Choroid plexus epithelial cell (primary cell): Measurements from ENCODE around the gene RIN3.

Source experiments
- DNase-seq: peaks from one replicate; pipeline ENCODE4 v3.0.0-alpha.2; 2010; ENCODE audit warnings: low read depth
- H3K4me3 ChIP-seq: 2 replicates; pipeline ENCODE4 v1.5.1; 2011; ENCODE audit warnings: low read depth, mild to moderate bottlenecking, control low read depth, low read length, moderate library complexity
- TF ChIP-seq, protein P1 (sequence below): conservative IDR thresholded peaks from 2 replicates; pipeline ENCODE4 v1.5.1; 2011; ENCODE audit warnings: low read depth, mild to moderate bottlenecking, control low read depth, inconsistent platforms, low read length, moderate library complexity

RIN3 gene

DNA sequence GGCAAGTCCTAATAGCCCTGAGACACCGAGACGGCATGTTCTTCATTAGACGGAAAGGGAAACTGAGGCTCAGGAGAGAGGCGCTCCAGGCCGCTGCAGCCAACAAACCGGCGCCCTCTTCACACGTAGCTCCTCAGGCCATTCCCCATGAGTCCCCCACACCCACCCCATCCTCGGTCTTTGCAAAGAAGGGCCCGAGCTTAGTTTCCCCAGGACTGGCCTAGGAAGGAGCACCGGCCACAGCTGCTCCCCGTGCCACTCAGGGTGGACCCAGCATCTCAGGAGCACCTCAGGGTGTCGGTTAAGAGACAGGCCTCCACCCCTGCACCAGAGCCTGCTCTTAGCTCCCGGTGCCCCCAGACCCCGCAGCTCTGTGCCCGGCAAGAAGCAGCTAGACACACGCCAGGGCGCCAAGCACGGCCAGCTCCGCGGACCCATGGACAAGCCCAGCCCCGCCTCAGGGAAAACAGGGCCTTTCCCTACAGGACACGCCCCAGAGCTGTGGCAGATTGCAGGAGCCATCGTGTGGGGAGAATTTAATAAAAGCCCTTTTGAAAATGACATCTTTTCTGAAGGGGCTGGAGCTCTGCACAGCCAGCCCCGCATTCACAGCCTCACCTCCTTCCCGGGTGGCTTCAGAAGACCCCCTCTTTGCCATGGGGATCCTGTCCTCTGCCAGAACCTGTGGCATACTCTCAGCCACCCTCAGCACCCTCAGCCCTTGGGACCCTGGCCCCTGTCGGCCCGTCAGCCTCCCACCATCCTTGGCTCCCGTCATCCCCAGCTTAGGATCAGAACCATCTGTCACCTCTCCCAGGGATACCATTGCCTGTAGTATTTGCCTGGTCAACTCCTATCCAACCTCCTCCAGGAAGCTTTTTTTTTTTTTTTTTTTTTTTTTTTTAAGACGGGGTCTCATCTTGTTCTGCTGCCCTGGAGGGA, 175.1 kb downstream of the RIN3 start:
- DNase-seq = no peak
- TF ChIP-seq, protein P1, sequence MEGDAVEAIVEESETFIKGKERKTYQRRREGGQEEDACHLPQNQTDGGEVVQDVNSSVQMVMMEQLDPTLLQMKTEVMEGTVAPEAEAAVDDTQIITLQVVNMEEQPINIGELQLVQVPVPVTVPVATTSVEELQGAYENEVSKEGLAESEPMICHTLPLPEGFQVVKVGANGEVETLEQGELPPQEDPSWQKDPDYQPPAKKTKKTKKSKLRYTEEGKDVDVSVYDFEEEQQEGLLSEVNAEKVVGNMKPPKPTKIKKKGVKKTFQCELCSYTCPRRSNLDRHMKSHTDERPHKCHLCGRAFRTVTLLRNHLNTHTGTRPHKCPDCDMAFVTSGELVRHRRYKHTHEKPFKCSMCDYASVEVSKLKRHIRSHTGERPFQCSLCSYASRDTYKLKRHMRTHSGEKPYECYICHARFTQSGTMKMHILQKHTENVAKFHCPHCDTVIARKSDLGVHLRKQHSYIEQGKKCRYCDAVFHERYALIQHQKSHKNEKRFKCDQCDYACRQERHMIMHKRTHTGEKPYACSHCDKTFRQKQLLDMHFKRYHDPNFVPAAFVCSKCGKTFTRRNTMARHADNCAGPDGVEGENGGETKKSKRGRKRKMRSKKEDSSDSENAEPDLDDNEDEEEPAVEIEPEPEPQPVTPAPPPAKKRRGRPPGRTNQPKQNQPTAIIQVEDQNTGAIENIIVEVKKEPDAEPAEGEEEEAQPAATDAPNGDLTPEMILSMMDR = no peak
- H3K4me3 ChIP-seq = no peak overlapping the region

DNA sequence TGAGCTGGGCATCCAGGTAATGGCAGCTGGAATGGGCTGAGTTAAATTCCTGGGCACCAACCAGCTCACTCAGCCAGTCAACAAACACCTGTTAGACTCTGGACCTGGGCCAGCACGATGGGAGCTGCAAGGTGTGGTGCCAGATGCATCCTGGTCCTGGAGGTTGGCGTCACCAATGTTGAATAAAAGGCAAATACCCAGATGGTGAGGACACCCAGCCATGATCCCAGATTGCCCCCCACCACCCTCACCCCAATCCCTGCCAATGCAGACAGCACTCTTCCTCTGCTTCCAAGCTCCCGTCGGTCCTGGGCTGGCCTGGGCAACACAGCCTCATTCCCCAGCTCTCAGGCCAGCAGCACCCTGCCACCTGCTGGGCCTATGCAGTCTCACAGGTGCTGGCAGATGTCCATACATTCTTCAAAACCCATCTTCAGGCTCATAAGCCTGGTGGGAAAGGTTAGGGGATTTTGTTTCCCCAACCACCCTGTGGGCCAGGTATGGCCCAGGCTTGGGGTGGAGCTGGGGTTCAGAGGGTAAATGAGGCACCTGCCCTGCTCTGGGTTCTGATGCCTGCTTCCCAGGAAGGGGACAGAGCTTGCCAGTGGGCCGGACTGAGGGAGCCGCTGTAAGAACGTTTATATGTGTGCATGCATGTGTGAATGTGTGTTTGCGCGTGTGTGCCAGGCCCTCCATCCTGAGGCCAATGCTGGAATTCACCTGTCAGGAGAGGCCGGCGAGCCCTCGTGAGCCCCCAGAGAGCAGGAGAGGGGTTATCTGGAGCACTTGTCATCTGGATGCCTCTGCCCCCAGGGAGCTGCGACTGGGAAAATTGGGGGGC, 176.8 kb downstream of the RIN3 start:
- TF ChIP-seq, protein P1 = peak; percentile 76
- DNase-seq = peak; percentile 83
- H3K4me3 ChIP-seq = no peak overlapping the region

DNA sequence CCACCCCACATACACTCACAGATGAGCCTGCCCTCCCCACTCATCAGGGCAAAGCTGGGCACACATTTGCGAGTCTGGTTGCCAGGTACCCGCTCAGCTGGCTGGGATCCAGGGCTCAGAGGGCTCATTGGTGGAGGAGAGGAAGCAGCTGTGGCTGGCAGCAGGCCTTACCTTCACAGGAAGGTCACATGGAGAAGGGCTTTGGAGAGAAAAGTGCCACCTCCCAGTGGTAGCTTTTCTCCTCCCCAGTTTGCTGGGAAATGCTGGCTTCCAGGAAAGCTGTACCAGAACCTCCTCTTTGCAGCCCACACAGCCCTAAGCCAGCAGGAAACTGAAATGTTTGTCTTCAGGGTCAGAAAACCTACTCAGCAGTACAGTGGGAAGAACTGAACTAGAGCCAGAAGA, 179.2 kb downstream of the RIN3 start:
- no peak overlapping the region for H3K4me3 ChIP-seq
- DNase-seq = peak; percentile 65
- TF ChIP-seq, protein P1 = no peak

DNA sequence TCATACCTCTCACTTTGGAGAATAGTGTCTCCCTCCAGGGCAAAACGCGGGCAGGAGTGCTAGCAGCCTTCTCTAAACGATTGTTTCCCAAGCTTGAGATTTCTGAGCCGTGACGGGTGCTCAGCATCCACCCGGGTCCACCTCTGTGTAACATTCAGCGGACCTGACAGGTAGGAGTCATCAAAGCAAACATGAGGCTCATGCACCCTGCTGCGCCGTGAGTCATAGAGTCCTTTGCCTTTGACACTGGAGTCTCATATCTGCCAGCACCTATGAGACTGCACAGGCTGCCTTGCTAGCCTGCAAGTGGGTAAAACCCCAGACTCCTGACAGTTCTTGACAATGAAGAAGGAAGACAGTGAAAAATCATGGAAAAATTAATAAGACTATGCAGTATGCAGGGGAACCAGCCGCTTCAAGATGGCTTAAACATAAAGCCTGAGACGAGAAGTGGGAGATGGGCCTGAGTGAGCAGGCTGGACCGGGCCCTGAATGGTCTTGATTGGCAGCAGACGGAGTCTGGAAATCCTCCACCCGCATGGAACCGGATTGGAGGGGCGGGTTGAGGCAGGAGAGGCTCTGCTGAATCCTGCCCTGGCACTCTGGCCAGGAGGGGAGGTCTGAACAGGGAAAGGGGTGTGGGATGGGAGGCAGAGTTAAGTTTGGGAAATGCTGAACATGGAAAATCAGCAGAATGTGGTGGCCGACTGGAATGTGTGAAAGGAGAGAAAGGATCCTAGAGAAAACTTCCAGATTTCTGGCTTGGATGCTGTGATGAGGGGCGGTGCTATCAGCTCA, 180.6 kb downstream of the RIN3 start:
- H3K4me3 ChIP-seq = no peak overlapping the region
- no peak for DNase-seq
- TF ChIP-seq, protein P1 = no peak

DNA sequence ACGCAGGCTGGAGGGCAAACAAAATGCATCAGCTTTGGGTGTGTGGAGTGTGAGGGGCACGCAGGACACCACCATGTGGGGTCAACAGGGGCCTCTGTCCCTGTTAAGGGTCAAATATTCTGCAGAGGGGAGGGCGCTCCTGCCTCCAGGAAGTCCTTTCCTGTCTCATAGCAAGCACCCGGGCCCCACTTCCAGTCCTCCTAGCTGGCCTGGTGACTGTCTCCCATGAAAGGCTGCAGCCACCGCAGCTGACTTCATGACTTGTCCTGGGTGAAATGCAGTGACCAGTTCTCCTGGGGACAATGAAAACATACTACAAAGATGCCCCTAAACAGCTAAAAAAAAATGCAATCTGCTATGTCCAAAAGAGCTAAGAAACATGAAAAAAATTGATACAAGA, 181.2 kb downstream of the RIN3 start:
- no peak for DNase-seq
- TF ChIP-seq, protein P1 = no peak
- no peak overlapping the region for H3K4me3 ChIP-seq

DNA sequence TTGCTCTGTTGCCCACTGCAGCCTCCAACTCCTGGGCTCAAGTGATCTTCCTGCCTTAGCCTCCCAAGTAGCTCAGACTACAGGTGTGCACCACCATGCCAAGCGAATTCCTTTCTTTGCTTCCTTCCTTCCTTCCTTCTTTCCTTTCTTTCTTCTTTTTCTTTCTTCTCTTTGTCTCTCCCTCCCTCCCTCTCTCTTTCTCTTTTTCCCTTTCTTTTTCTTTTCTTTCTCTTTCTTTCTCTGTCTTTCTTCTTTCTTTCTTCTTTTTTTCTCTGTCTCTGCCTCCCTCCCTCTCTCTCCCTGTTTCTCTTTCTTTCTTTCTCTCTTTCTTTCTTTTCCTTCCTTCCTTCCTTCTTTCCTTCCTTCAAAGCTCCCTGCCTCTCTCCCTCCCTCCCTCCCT, 182.0 kb downstream of the RIN3 start:
- TF ChIP-seq, protein P1 = no peak
- no peak overlapping the region for H3K4me3 ChIP-seq
- no peak for DNase-seq
